Uterus (tissue), 4 donors: ENCODE results near the gene PAH. TPM values are rescaled to one million over a fixed set of nuclear protein-coding genes. Genes with fewer than 3 reads are reported as not detected.

Source experiments
- DNase-seq, 2 donors: peaks; one replicate each; pipeline ENCODE4 v3.0.0-alpha.2; 2019 to 2020
- H3K27ac ChIP-seq, 2 donors: fragments of 200-600 bp; sonication (generic); 1 replicate in 1 of 2; 2 replicates in 1 of 2; pipeline ENCODE4 v1.5.1; 2016 to 2018
- H3K27me3 ChIP-seq, 2 donors: fragments of 200-600 bp; sonication (generic); one replicate each; pipeline ENCODE4 v1.5.1; 2018 to 2019; ENCODE audit warnings: control low read depth in 1 of 2
- H3K36me3 ChIP-seq, 2 donors: fragments of 200-600 bp; sonication (generic); one replicate each; pipeline ENCODE4 v1.5.1; 2019; ENCODE audit warnings: control low read depth in 1 of 2
- H3K4me1 ChIP-seq, 2 donors: fragments of 200-600 bp; sonication (generic); one replicate each; pipeline ENCODE4 v1.5.1; 2018 to 2019; ENCODE audit warnings: control low read depth in 1 of 2
- H3K4me3 ChIP-seq, 2 donors: fragments of 200-600 bp; sonication (generic); 1 replicate in 1 of 2; 2 replicates in 1 of 2; pipeline ENCODE4 v1.5.1; 2018 to 2019; ENCODE audit warnings: mild to moderate bottlenecking in 1 of 2
- H3K9me3 ChIP-seq, 2 donors: fragments of 200-600 bp; sonication (generic); one replicate each; pipeline ENCODE4 v1.5.1; 2019; ENCODE audit warnings: control low read depth in 1 of 2
- POLR2A ChIP-seq, 2 donors: fragments of 450-650 bp; IDR thresholded peaks; one replicate each; pipeline ENCODE4 v1.6.1; 2016; ENCODE audit warnings: antibody characterized with exemption in 2 of 2, mild to moderate bottlenecking in 1 of 2, moderate library complexity in 1 of 2
- intact Hi-C: fragments of 100-400 bp; cut with DNase I; formaldehyde crosslinking; loops from one replicate; pipeline ENCODE4 v1.15.1; 2023; ENCODE audit warnings: low total_unique reads
- total RNA-seq, 4 donors: library from RNA; depleted of rRNA in 3 of 4; stranded (reverse); fragments of >200 nt in 3 of 4; gene quantifications; one replicate each; pipeline versions ENCODE4 v1.1.0 to v1.2.4, GENCODE V29; 2014 to 2023
- TF ChIP-seq, protein P1 (sequence below), 4 experiments: fragments of 200-600 bp in 2 of 4; fragments of 450-650 bp in 2 of 4; sonication (generic) in 2 of 4; IDR thresholded peaks; one replicate each; pipeline ENCODE4 v1.5.1; 2016 to 2019; ENCODE audit warnings: antibody characterized with exemption in 4 of 4, mild to moderate bottlenecking in 2 of 4, moderate library complexity in 1 of 4
- donor health status: DM: yes; HTN: yes; CAD: no.

PAH gene
- total RNA-seq, 4 donors from 2014 or later: 0.18 TPM; not detected in 3

DNA sequence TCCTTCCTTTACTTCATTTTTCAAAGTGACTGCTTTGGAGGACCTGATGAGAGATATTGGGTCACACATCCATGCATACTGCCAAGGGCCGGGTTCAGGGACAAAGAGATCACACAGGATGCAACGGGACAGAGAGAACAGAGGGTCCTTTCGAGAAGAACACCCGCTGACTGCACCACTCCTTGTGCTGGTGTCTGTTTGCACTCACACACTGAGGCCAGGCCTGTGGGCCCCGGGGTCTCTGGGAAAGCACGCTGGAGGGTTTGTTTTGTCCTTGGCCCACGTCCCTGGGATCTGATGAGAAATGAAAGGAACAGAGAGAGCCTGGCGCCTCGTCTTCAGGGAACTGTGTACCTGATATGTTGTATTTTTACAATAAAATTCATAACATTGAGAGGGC, 42.2 kb downstream of the PAH start:
- TF ChIP-seq, protein P1, sequence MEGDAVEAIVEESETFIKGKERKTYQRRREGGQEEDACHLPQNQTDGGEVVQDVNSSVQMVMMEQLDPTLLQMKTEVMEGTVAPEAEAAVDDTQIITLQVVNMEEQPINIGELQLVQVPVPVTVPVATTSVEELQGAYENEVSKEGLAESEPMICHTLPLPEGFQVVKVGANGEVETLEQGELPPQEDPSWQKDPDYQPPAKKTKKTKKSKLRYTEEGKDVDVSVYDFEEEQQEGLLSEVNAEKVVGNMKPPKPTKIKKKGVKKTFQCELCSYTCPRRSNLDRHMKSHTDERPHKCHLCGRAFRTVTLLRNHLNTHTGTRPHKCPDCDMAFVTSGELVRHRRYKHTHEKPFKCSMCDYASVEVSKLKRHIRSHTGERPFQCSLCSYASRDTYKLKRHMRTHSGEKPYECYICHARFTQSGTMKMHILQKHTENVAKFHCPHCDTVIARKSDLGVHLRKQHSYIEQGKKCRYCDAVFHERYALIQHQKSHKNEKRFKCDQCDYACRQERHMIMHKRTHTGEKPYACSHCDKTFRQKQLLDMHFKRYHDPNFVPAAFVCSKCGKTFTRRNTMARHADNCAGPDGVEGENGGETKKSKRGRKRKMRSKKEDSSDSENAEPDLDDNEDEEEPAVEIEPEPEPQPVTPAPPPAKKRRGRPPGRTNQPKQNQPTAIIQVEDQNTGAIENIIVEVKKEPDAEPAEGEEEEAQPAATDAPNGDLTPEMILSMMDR (IDR thresholded peaks at IDR 0.05): no peak
- no peak for TF ChIP-seq POLR2A (IDR thresholded peaks at IDR 0.05)
- no peak overlapping the region for H3K4me3 ChIP-seq
- H3K27me3 ChIP-seq: no peaks in the 10 kb centered on the region
- H3K9me3 ChIP-seq: no peaks in the 10 kb centered on the region
- no peak for DNase-seq
- H3K36me3 ChIP-seq: no peaks in the 10 kb centered on the region
- no peaks in the 10 kb centered on the region for H3K4me1 ChIP-seq
- intact Hi-C loops: no loop called here
- no peak overlapping the region for H3K27ac ChIP-seq

DNA sequence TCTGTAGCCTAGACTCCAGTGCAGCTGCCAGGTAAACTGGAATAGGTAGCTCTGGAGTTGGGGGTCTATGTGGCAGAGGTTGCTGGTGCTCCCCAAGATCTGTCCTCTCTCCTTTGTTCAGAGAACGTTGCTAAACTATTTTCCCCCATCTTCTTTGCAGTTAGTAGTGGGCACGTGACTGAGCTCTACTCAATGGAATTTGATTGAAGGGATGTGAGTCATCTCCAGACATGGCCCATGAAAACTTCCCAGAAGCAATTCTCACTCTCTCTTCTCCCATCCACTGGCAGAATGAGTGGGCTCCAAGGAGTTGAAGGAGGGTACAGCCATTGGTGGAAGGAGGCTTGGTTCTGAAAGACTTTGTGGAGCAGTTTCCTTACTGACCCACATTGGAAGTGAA, 44.0 kb downstream of the PAH start:
- Histone ChIP-seq H3K4me1 (no peaks in the 10 kb centered on the region), H3K9me3 (no peaks in the 10 kb centered on the region), H3K27ac (no peak overlapping the region), H3K36me3 (no peaks in the 10 kb centered on the region), H3K27me3 (no peaks in the 10 kb centered on the region), H3K4me3 (no peak overlapping the region)
- no peak for TF ChIP-seq POLR2A (IDR thresholded peaks at IDR 0.05)
- TF ChIP-seq, protein P1 (IDR thresholded peaks at IDR 0.05): no peak
- intact Hi-C loops: no loop called here
- DNase-seq: no peak

DNA sequence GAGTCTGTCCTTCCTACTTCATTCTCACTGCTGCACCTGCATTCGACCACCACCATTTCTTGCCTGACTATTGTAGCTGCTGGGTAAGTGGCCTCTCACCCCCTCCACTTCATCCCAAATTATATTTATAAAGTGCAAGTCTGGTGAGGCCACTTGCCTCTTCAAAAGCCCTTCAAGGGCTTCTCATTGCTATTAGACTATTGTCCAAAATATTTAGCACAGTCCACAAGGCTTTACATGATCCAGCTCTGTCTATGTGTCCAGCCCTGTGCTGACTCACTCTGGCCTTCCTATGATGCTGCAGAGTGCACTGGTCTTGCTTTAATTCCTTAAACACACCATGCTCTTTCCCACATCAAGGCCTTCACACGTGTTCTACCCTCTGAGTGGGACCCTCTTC, 46.0 kb downstream of the PAH start:
- intact Hi-C loops: no loop called here
- no peaks in the 10 kb centered on the region for H3K9me3 ChIP-seq
- no peak for TF ChIP-seq POLR2A (IDR thresholded peaks at IDR 0.05)
- TF ChIP-seq, protein P1 (IDR thresholded peaks at IDR 0.05): no peak
- no peaks in the 10 kb centered on the region for H3K36me3 ChIP-seq
- H3K27ac ChIP-seq: no peak overlapping the region
- H3K4me3 ChIP-seq: no peak overlapping the region
- no peaks in the 10 kb centered on the region for H3K27me3 ChIP-seq
- no peak for DNase-seq
- H3K4me1 ChIP-seq: no peaks in the 10 kb centered on the region

DNA sequence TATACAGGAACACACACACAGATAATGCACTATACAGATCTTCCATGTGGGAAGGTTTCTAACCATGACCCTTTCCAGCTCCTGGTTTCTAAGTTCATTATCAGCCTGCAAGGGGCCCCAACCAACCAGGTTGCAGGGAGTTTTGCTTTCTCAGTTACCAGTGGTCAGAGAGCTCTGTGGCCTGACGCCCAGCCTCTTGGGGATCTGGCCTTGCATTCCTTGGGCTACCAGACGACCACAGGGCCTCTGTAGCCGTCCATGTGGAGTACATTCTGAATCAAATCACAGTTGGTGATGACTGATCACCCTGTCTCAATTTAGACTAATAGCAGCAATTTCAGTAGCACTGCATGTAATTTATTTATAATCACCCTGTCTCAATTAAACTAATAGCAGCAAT, 47.5 kb downstream of the PAH start:
- H3K27ac ChIP-seq: no peak overlapping the region
- no peaks in the 10 kb centered on the region for H3K27me3 ChIP-seq
- DNase-seq: no peak
- H3K36me3 ChIP-seq: no peaks in the 10 kb centered on the region
- no peaks in the 10 kb centered on the region for H3K4me1 ChIP-seq
- H3K4me3 ChIP-seq: no peak overlapping the region
- H3K9me3 ChIP-seq: no peaks in the 10 kb centered on the region
- TF ChIP-seq POLR2A (IDR thresholded peaks at IDR 0.05): no peak
- TF ChIP-seq, protein P1 (IDR thresholded peaks at IDR 0.05): no peak
- intact Hi-C loops: no loop called here

DNA sequence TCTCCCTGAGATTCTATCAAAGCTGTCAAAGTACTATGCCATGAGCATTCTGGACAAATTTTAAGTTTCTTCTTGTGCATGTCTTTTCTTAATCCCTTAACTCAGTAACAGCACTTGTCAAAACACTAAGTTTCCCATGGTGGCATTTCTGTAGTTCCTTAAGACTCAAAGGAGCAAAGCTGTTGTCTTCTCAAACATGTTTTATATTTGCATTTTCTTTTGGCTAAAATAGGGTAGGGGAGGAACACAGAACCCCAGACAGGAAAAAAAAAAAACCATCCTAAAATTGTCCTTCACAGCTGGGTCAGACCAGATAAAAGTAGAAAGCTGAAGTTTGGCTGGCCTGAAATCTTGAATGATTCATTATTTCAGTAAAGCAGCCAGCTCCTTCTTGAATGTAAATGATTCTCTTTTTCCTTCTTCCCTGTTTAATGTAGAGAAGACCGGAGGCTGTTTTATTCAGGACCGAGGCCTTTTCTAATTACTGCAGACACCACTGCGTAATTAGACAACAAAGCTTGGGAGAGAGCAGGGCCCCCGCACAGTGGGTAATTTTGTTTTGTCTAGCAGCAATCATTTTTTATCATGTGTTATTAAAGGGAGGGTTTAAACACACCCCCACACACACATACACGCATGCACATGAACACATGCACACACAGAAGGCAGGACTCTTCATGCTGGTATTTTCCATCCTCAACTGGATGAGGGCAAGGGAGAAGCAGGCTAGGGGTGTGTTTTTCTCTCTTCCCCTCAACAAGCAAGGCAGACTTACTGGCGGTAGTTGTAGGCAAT, 51.0 kb downstream of the PAH start:
- no peak for TF ChIP-seq POLR2A (IDR thresholded peaks at IDR 0.05)
- TF ChIP-seq, protein P1 (IDR thresholded peaks at IDR 0.05): no peak
- Histone ChIP-seq H3K36me3 (no peaks in the 10 kb centered on the region), H3K27ac (no peak overlapping the region), H3K4me3 (no peak overlapping the region), H3K4me1 (no peaks in the 10 kb centered on the region), H3K9me3 (no peaks in the 10 kb centered on the region), H3K27me3 (no peaks in the 10 kb centered on the region)
- intact Hi-C loops: no loop called here
- no peak for DNase-seq
